OCI-LY3 (cell line): ENCODE data around the gene GSTK1.

ENCODE experiments used
- EZH2phosphoT487 ChIP-seq: fragments of 200-600 bp; shearing (Covaris generic); IDR thresholded peaks from 2 replicates; pipeline ENCODE4 v1.6.1; 2018; ENCODE audit warnings: antibody characterized with exemption, mixed run types, low read depth
- TF ChIP-seq, protein P1 (sequence below): fragments of 200-600, 300-600 bp; sonication (generic); IDR thresholded peaks from 2 replicates; pipeline ENCODE4 v1.5.1; 2014; ENCODE audit warnings: antibody characterized with exemption, low read length, low read depth

DNA sequence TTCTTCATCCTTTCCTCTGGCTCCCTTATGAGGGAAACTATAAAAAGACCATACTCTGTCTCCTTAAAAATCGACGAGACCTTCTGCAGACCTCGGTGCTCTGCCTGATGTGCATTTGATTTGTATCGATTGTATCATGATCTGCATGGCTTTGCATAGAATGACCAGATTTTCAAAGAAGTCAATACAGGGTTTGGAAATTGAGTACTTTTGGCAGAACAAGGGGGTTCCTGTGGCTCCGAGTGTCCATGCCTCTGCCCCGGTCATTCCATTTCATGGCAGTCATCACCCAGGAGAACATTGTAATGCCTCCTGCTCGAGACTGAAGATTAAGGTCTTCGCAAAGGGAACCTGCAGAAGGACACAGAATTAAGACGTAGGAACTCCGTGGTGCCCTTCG, 25.6 kb downstream of the GSTK1 start:
- TF ChIP-seq, protein P1, sequence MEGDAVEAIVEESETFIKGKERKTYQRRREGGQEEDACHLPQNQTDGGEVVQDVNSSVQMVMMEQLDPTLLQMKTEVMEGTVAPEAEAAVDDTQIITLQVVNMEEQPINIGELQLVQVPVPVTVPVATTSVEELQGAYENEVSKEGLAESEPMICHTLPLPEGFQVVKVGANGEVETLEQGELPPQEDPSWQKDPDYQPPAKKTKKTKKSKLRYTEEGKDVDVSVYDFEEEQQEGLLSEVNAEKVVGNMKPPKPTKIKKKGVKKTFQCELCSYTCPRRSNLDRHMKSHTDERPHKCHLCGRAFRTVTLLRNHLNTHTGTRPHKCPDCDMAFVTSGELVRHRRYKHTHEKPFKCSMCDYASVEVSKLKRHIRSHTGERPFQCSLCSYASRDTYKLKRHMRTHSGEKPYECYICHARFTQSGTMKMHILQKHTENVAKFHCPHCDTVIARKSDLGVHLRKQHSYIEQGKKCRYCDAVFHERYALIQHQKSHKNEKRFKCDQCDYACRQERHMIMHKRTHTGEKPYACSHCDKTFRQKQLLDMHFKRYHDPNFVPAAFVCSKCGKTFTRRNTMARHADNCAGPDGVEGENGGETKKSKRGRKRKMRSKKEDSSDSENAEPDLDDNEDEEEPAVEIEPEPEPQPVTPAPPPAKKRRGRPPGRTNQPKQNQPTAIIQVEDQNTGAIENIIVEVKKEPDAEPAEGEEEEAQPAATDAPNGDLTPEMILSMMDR, result no peak
- TF ChIP-seq EZH2phosphoT487, result no peak
